ENCODE measurements around the gene LDAF1.

LDAF1 gene

GRCh38 chr16:21228361-21228872, 69.9 kb downstream of the LDAF1 start:
- Mint-ChIP-seq H3K4me3 (no peak overlapping the region), H3K27me3 (peaks cover 40% of the 10 kb centered on the region), H3K4me1 (peaks cover 6% of the 10 kb centered on the region), H3K27ac (no peak overlapping the region), H3K36me3 (no peaks in the 10 kb centered on the region), H3K9me3 (no peaks in the 10 kb centered on the region)
- no peak for ATAC-seq
